ENCODE results near the gene IVL. TPM values are rescaled to one million over a fixed set of nuclear protein-coding genes. Genes with fewer than 3 reads are reported as not detected.

IVL gene
- total RNA-seq, 2 donors from 2014 or later, result not detected

DNA sequence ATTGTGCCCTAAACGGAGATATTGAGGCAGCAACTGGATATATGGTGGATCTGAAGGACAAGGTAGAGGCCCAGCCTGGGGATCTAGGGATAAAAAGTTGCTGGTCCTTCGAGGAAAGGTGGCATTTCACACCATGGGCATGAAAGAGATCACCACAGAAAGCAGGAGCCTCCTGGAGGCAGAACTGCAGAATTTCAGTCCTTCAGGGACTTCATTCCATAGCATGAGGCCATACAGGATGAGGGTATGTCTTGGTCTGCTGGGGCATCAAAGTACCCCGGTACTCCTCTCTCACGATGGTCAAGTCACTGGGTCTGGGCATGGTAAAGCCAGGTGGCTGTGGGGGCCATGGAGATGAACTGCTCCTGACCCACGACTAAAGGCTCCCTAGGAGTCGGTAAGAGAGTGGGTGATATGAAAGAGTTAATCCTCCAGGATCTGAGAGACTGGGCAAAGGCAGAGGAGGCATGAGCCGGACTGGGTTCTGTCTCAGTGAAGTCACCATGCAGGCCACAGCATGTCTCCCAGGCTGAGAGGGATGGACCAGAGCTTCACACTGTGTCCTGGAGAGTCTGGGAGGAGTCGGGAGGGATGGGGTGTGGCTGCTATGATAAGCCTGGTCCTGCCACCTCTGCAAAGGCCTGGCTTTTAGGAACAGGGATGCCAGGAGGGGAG, 32.8 kb downstream of the IVL start:
- ATAC-seq (no peak), DNase-seq (no peak)
- intact Hi-C loops (cut with DNase I), result no loop called here

DNA sequence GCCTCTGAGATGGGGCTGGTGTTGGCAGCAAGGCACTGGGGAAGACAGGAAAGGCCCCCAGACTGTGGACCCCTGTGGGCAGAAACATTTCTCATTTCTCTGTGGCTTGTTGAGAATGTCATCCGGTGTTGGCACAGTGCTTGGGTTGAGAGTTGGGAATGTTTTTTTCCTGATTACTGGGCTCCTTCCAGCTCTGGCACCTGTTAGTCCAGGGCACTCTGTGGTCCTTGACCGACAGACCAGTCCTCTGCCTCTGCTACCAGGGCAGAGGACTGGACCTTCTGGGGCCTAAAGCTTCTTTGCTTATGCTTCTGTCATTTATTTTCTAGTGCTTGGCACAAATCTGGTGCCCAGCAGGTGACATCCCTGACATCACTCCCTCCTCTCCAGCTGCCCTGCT, 33.8 kb downstream of the IVL start:
- DNase-seq, result no peak
- ATAC-seq, result no peak
- intact Hi-C loops (cut with DNase I), result no loop called here

DNA sequence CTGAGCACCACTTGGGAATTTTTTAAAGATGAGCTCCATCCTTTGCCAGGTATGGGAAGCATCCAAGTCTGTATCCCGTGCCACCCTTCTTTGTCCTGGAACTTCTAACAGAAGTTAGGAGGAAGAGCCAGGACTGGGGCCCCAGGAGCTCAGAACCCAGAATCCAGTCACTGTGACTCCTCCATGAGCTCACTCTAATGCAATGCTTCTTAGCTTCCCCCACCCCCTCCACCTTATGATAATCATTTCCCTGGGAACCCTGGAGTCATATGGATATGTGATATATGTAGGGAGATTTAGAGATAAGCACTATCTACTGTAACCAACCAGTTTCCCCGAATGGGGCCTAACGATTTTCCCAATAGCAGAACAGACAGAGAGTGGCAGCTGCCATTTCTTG, 37.9 kb downstream of the IVL start:
- ATAC-seq (no peak), DNase-seq (no peak)
- intact Hi-C loops (cut with DNase I), result no loop called here

DNA sequence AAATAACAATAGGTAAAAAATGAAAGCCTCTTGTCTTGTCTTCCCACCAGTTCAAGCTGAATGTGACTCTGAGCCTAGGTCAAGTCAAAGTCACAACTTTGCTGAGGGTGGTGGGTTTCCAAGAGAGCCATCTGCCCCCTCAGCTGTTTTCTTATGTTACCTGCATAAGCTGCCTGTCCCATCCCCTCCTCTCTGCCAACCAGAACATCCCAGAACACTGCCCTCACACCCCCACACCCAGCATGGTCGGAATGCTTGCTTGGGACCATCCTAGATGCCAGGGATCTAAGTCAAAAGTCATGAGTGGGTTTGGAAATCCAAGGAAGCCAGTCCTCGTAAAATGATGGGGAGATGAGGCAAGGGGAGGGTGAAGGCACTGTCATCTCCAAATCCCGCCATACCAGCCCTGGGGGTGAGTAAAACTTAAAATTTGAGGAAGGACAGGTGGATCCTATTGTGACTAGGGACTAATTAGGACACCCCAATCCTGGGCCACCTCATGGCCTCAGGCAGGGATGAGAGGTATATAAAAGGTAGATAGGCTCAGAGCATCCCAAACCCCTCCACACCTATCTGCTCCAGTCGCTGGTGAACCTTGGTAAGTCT, 38.4 kb downstream of the IVL start, which contains the start of gene SPRR5:
SPRR5 (plus strand) TSS at position 556 of the 606 bp plus-strand sequence. CDS start 1,349 bp downstream, outside the sequence.
- ATAC-seq (no peak), DNase-seq (no peak)
- intact Hi-C loops (cut with DNase I), result no loop called here

DNA sequence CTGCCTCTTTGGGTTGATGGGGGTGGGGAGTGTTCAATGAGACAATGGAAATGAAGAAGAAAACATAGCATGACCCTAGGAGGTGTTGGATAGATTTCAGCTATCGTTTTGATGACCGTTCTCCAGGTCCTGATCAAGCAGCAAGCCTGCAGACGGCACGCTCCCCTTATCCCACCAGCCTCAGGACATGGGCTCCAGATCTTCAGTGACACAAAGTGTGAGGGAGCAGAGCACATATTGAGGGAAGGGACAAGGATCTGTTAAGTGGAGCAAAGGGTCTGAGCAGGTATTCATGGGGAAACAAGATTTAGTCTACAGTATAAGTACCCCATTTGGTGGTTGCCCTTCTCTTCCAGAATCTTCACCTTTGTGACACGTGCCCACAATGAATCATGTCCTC, 43.4 kb downstream of the IVL start:
- no peak for ATAC-seq
- intact Hi-C loops (cut with DNase I), result no loop called here
- DNase-seq, result no peak

DNA sequence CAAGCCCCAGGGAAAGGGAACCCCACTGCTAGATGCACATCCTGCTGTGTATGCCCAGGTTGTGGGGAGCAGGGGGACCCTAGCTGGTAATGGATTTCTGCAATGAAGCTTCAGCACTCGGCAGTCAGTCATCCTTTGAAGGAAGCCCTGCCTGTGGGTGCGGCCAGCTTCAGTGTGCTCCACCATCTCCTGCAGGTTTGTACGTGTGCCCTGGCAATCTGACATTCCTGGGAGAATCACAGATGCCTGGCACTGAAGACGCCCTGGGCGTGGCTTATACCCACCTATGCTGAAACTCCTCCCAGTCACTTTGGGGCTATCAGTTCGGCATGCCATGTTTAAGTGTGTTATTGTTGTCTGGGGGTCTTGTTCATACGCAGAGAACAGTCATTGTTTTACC, 45.4 kb downstream of the IVL start:
- intact Hi-C loops (cut with DNase I), result no loop called here
- ATAC-seq, result no peak
- DNase-seq, result no peak

DNA sequence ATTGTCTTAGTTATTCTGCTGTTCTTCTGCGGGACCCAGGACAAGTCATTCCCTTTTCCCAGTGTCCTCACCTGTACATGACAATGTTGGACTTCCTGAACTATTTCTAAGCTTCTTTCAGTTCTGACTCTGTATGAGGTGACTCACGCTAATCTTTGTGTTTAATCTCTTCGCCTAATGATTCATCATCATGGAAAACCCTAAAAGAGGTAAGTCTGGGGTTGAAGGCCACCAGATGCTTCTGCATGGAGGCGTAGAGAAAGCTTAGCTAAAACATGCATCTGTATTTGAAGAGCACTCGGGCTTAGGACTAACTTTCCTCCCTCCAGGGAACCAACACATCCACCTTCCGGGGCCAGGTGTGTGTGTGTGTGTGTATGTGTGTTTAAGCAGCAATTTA, 46.1 kb downstream of the IVL start:
- DNase-seq, result no peak

DNA sequence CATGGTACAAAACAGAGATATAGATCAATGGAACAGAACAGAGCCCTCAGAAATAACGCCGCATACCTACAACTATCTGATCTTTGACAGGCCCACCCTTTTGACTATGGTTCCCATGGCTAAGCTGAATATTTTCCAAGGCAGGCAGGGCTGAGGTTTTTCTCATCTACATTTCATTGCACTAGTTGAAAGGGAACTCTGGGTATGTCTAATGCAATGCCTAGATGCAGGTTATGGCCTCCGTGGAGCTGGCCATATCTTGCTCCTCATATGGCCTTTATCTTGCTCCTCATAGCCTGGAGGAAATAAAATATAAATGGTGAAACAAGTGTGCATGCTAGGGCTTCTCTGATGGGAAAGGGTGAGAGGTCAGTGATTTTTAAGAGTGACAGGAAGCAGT, 49.2 kb downstream of the IVL start:
- intact Hi-C loops (cut with DNase I), result no loop called here
- DNase-seq (no peak), ATAC-seq (no peak)

More for the DNA sequence above, 46.1 kb downstream of the IVL start:
- no peak for ATAC-seq
- intact Hi-C loops (cut with DNase I), result no loop called here

DNA sequence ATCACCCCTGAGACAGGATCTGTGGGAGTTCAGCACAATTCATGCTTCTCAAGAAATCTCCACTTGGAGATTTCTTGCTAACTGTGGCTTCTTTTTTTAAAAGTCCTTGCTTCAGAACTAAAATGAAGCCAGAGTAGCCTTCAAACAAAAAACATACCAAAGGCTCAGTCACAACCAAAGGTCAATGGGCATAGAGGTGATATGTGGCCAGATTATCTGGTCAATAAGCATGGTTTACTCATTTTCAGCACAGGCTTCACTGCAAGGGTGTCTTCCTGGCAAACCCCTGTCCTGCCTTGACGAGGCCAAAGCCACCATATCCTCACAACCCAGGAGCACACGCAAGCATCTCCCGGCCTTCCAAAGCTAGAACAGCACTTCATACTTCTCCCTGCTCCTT, 50.9 kb downstream of the IVL start:
- intact Hi-C loops (cut with DNase I), result no loop called here
- ATAC-seq (no peak), DNase-seq (no peak)

DNA sequence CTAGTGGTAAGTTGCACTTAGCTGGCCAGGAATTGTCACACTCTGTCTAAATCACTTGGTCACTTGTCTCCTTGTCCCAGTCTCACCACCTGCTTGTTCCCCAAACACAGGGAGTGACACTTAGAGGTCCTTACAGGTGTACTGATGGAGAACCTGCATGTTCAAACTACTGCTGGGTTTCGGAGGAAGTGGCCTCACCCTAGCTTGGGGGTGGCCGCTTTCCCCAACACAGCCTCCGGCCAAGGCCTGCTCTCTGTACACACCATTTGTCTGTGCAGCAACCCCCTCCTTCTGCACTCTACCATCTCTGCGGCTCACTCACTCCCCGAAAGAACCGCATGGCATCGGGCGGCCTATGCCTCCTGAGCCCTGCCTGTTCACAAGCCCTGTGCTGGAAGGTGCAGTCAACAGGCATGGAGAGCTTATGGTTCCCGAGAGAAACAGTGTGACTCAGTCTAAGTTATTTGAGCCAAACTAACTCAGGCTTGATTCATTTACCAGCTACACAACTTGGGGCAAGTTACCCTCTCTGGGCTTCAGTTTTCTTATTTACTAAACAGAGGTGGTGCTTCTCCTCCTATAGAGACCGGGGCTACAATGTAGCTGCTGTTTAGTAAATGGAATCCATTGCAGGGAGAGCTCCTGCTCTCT, 51.6 kb downstream of the IVL start:
- intact Hi-C loops (cut with DNase I), result no loop called here
- DNase-seq (no peak), ATAC-seq (no peak)

DNA sequence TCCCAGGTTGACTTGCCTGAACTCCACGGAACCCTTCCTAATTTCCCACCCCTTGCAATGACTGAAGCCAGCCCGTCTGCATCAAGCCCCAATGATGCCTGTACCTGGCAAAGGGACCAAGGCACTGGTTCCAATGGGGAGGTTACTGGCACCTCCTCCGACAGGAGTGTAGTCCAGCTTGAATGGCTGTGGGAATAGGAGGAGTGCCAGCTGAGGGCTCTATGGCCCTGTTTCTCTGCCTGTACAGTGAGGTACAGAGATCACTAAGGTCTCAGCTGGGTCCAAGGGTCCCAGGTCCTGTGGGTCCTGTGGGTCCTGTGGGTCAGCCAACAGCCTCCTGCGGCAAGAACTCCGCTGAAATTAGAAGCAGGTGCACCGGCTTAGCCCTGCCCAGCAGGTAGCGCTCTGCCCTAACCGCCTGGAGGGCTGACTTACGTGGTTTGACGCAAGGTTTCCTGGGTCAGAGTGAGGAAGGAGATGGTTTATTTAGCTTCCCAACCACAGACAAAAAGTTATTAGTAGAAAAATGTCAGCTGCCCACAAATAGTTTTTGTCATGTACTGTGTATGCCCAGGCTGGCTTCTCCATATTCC, 52.2 kb downstream of the IVL start:
- intact Hi-C loops (cut with DNase I), result no loop called here
- ATAC-seq (no peak), DNase-seq (no peak)

Other genes with a start within 250 kb of the IVL start
- gene LCE2D, start 245.2 kb upstream of the IVL start, total RNA-seq, result not detected
- gene LCE2C, start 233.3 kb upstream of the IVL start, total RNA-seq, result not detected
- gene LCE2B, start 222.4 kb upstream of the IVL start, total RNA-seq, result not detected
- not detected for gene LCE2A, start 210.2 kb upstream of the IVL start, total RNA-seq
- not detected for gene LCE4A, start 200.4 kb upstream of the IVL start, total RNA-seq
- not detected for gene KPRP, start 150.5 kb upstream of the IVL start, total RNA-seq
- not detected for gene LCE1F, start 133.4 kb upstream of the IVL start, total RNA-seq
- not detected for gene LCE1E, start 122.3 kb upstream of the IVL start, total RNA-seq
- not detected for gene LCE1D, start 111.8 kb upstream of the IVL start, total RNA-seq
- not detected for gene LCE1C, start 101.9 kb upstream of the IVL start, total RNA-seq
- not detected for gene LCE1B, start 96.6 kb upstream of the IVL start, total RNA-seq
- not detected for gene LCE1A, start 81.1 kb upstream of the IVL start, total RNA-seq
- not detected for gene LCE6A, start 65.7 kb upstream of the IVL start, total RNA-seq
- gene LCE7A, start 48.5 kb upstream of the IVL start, total RNA-seq, result not detected
- not detected for gene SMCP, start 30.2 kb upstream of the IVL start, total RNA-seq
- not detected for gene SPRR5, start 38.7 kb downstream of the IVL start, total RNA-seq
- gene SPRR4, start 62.1 kb downstream of the IVL start, total RNA-seq, result not detected
- gene SPRR1A, start 75.5 kb downstream of the IVL start, total RNA-seq, result not detected
- gene SPRR3, start 93.2 kb downstream of the IVL start, total RNA-seq, result not detected
- not detected for gene SPRR1B, start 122.7 kb downstream of the IVL start, total RNA-seq
- not detected for gene SPRR2D, start 132.6 kb downstream of the IVL start, total RNA-seq
- gene SPRR2A, start 149.0 kb downstream of the IVL start, total RNA-seq, result not detected
- not detected for gene SPRR2B, start 163.1 kb downstream of the IVL start, total RNA-seq
- gene SPRR2E, start 186.0 kb downstream of the IVL start, total RNA-seq, result not detected
- not detected for gene SPRR2F, start 205.0 kb downstream of the IVL start, total RNA-seq
- not detected for gene SPRR2G, start 242.3 kb downstream of the IVL start, total RNA-seq

Data from left cardiac atrium (tissue), 4 donors.